ENCODE data around the gene MARCHF6.
"Not testable (repeated sequence)": the region's sequence is repeated elsewhere in the genome, so short reads cannot be mapped to it uniquely, and the experiment has no call there.

The MARCHF6 gene

DNA sequence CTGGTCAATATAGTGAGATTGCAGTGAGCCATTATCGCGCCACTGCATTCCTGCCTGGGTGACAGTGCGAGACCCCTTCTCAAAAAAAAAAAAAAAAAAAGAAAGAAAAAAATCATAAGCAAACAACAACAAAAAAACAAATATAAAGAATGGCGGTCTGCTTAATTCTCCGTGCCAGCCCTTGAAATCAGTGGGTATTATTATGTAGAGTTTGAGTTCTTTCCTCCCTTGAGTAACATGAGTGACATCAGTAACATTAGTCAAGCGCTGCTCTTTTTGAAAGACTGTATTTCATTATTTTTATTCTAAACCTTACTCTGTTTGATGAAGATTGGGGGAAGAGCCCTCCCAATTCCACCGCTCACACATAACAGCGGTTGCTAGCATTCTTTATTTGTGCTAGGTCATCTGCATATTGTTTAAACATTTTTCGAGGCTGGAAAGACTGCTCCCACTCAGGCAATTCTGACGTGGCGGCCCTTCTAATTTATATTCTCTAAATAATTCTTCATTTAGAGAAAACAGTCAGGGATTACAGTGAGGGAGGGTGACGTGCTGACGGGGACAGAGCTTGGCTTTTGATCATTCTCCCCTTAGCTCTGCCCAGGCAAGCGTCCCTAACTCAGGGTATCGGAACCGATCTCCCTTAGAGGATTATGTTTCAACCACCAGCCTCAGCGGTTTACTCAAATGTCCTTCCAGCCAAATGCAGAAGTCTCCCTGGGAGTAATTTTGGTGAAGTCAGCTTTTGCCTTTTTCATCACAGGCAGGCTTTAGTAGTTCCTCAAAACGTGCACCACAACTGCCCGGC lies 860 bp upstream of the MARCHF6 start:
- DNase-seq, result peak; percentile 54

GRCh38 chr5:10354048-10354872 lies 765 bp downstream of the MARCHF6 start:
- DNase-seq, result peak; percentile 43

DNA sequence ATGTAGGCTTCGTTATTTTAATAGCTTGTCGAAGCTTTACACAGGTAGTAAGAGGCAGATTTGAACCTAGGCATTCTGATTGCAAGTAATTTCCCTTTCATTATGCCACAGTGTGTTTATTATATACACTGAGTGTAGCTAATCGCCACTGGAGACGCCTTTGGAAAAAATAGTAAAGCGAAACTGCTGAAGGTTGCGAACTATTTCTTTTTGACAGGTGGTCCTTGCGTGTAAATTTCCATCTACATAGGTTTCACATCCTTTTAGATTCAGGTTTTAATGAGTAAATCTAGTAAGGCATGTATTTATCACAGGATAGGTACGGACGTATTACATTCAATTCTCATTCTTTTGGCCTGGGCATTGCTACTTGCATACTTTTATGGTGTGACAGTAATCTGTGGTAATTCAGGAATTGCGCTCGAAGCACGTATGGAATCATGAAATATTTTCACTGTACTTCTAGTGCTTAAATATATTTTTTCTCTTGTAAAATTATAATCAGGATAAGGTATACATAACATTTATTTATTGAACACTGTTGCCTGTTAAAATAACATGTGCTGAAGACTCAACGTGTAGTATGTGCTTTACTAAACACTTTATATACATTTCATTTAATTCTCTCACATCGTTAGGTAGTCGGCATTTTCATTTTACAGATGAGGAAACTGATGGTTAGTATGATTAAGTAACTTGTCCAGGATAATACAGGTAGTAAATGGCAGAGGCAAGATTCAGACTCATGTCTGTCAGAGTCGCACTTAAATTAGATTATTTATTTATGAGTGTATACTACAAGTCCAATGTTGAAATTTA lies 1.8 kb downstream of the MARCHF6 start:
- no peak for DNase-seq

DNA sequence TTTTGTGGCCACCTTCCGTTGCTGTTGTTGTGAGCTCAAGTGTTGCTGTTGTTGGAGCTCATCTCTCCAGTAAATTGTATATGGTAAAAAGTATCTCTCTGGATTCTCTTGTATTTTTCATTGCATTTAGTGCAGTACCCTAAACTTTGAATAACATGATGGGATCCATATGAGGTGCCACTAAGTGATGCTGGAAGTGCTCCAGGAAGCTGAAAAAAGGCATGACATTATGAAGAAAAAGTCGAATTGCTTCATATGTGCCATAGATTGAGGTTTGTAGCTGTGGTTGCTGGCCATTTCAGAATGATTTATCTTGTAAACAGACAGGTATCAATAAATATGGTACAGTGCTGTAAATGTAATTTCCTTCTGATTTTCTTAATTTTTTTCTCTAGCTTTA lies 5.5 kb downstream of the MARCHF6 start:
- DNase-seq, result no peak

- DNase-seq, result no peak
These were observed 7.2 kb downstream of the MARCHF6 start for GRCh38 chr5:10360686-10361085.

GRCh38 chr5:10363519-10364185 lies 10.2 kb downstream of the MARCHF6 start:
- no peak for DNase-seq

DNA sequence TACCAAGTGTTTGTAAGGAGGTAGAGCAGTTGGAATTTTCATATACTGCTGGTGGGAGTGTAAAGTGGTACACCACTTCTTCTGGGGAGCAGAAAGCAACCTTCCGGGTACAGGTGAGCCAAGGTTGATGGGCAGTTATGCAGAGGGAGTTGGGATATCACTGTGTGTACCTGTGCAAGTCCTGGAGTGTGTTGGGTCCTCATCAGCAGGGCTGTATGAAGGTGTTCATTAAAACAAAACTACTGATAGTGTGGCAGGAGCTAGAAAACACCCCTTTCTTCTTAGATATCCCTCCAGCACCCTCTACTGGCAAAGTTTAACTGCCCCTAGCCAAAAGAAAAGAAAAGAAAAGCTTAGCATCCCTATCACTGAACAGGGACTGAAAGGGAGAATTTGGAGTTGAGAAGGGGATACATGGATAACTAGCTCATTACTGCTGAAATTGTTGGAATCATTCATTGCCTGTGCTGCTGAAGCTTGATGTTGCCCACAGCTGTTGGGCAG lies 10.7 kb downstream of the MARCHF6 start:
- peak; percentile 23 for DNase-seq

DNA sequence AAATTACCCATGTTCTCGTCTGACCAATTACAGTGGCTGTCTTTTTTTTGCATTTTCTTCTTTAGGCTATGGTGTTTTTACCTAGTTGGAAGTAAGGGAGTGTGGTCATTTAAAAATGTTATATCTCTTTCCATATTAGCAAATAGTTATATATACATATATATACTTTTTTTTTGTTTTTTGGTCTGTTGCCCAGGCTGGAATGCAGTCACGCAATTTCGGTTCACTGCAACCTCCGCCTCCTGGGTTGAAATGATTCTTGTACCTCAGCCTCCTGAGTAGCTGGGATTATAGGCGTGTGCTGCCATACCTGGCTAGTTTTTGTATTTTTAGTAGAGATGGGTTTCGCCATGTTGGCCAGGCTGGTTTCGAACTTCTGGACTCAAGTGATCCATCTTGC lies 12.3 kb downstream of the MARCHF6 start:
- no peak for DNase-seq

- DNase-seq, result no peak
These were observed 13.1 kb downstream of the MARCHF6 start for GRCh38 chr5:10366310-10367272.

DNA sequence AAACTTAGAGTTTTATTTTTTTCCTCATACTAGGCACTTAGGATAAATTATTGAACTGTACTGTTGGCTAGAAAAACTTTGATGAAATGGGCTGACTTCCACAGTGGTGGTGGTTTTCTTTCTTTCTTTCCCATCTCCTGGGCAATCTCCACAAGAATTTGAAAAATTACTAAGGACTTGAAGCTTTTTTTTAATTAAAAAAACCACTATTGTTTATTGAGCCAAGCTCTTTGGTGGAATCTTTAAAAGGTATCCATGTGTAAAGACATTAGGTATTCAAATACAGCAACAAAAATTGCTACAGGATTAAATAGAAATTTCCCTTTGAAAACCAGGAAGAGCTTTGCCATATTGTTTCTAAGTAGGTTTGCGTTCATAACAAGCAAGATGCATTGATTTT lies 14.1 kb downstream of the MARCHF6 start:
- no peak for DNase-seq

DNA sequence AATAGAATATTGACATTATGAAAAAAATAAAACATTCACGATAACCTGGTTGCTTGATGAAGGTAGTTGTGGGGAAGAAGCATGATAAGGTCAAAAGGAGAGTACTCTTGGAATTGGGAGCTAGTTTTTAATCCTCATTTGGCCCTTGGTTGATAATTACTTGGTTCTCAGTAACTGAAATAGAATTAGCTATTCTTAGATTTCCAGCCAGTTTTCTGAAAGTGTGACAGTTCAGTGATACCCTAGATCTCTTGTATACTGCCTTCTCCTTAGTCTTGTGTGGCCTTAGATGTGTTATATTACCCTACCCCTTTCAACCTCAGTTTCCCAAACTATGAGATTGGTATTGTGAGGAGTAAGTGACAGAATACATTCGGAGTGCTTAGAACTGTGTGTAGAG lies 17.4 kb downstream of the MARCHF6 start:
- DNase-seq, result no peak

- DNase-seq, result not testable (repeated sequence)
These were observed 17.9 kb downstream of the MARCHF6 start for GRCh38 chr5:10371369-10371768.

DNA sequence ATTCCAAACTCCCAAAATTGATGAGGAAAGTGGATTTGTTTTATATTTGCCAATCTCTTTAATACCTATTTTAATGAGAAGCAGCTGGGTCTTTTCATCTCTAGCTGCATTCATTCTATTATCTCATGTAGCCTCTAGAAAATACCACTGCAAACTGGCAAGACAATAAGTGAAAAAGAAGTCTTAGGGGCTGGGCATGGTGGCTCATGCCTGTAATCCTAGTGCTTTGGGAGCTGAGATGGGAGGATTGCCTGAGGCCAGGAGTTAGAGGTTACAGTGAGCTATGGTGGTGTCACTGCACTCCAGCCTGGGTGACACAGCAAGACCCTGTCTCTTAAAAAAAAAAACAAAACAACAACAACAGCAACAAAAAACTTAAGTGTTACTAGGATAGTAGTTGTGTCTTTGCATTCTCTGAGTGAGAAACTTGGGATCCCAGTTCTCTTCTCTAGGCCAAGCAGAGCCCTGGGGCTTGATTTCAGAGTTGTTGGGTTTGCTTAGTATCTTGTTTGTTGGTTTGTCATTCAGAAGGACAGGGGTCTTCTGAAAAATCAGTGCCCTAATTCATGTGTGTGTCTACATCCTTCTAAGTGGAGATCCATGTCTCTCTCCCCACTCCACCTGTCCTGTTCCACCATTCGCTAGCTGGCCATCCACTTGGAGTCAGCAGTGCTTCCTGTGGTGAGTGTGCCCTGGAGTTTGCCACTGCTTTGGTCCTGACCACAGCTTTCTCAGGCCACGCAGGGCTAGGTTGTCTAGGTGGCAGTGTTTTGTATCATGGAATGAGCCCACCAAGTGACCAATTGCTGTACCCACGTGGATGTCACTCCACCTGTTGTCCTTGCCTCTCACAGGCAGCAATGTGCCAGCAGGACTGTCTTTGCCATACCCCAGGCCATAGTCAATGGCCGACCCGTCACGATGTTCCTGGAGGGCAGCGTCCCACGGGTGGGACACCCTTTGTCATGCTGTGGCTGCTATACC lies 19.5 kb downstream of the MARCHF6 start:
- no peak for DNase-seq

GRCh38 chr5:10374046-10375022 lies 20.8 kb downstream of the MARCHF6 start:
- no peak for DNase-seq

- DNase-seq, result not testable (repeated sequence)
These were observed 21.7 kb downstream of the MARCHF6 start for GRCh38 chr5:10375146-10375545.

DNA sequence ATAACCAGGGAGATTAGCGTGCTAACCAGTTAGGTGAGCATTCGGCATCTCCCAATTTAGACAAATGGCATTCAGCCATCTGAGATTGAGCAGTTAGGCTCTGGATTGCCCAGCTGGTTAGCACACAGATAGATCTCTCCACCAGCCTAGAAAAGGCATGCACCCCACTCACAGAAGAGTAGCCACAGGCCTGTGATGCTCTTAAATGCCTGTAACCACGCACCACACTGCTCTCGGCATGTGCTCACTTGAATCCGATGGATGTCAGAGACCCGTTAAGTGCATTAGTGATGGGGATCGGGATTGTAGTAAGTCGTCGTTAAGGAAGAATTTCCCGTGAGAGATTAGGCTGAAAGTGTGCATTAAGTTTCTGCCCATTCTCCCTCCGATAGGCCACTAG lies 23.0 kb downstream of the MARCHF6 start:
- DNase-seq, result no peak

DNA sequence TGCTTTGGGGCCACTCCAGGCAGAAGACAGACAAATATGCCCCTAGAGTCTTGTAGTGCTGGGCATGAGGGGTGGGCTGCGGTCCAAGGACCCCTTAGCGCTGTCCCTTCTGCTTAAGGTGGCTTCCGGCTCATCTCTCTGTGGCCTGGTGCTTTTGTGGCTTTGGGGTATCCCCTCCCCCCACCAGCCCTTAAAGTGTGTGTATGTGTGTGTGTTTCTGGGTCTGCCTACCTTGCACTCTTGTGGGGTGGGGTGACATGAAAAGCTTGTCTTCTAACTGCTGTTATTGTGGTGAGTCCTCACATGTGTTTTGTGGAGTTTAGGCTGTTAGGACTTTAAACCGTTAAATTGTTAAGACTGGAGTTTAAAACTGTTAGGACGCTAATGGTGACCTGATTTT lies 23.6 kb downstream of the MARCHF6 start:
- no peak for DNase-seq

- DNase-seq, result no peak
These were observed 28.3 kb downstream of the MARCHF6 start for GRCh38 chr5:10381803-10382202.

DNA sequence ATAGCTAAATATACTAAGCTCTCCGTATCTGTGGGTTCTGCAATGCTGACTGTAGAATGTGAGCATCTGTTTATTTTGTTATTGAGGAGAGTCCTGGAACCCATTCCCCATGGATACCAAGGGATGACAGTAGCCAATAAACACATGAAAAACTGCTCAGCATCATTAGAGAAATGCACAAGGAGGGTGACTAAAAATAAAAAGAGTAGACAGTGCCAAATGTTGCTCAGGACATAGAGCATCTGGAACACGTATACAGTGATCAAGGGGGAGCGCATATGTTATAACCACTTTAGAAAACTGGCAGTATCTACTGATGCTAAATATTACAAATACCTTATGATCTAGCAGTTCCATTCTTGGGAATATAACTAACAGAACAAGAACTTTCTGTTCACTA lies 31.0 kb downstream of the MARCHF6 start:
- DNase-seq, result no peak

Measured in NCI-H2029 (cell line).